AG08395 (cell line): ENCODE measurements around the gene WWC1.

ENCODE experiments used
- DNase-seq: peaks from one replicate; pipeline ENCODE4 v3.0.0; 2012; ENCODE audit warnings: mixed read lengths, low spot score

Gene WWC1

DNA sequence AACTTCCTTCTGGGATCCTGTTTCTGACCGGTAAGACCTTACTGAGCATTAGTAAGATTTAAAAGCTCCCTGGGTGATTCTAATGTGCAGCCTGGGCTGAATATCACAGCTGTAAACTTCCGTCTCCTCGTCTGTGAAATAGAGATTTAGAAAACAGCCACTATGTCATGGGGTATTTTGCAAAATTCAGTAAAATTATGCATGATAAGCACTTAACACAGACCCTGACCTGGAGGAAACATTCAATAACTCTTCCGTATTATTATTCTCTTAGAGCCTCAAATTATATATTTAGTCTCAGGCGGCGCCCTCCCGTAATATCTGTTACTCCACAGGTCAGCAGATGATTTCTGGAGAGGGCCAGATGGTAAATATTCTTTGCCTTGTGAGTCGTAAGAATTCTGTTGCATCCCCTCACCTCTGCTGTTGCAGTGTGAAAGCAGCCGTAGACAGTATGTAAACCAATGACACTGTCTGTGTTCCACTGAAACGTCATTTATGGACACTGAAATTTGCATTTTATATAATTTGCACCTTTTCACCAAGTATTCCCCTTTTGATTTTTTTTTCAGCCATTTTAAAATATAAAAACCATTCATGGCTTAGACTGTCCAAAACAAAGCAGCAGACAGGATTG, 155.7 kb downstream of the WWC1 start:
- no peak for DNase-seq

GRCh38 chr5:168447808-168448207, 156.4 kb downstream of the WWC1 start:
- no peak for DNase-seq

DNA sequence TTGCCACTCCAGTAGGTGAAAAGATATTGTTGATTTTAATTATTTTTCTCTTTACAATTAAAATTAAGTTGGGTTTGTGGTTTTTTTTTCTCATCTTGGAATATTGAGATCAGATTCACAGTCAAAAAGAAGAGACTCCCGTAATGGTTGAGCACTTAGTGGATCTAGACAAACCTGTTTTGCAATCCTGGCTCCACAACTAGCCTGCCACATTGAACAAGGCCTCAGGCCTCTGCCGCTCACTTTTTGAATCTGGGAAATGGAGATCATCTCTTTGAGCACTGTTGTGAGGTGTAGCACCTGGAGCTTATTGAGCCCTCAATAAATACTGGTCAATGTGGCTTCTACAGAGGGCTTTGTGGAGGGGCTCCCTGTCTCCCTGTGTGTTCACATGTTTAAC, 157.7 kb downstream of the WWC1 start:
- DNase-seq, result no peak

- DNase-seq, result no peak
These were observed 160.1 kb downstream of the WWC1 start for GRCh38 chr5:168451565-168451964.

- no peak for DNase-seq
These were observed 163.8 kb downstream of the WWC1 start for GRCh38 chr5:168455201-168455600.

GRCh38 chr5:168457542-168457941, 166.1 kb downstream of the WWC1 start:
- no peak for DNase-seq

DNA sequence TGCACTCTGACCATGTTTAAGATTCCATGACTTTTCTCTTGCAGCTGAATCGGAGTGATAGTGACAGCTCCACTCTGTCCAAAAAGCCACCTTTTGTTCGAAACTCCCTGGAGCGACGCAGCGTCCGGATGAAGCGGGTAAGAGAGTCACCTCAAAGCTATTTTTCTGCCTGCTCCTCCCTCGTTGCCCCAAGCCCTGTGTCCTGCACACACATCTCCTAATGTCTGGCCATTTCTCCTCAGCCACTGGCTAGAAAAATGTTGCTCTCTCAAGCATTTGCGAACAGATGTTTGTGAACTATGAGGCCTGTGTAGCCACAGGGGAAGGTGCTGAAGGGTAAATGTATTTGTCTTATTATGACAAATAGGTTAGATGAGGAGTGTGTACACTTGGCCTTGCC, 169.2 kb downstream of the WWC1 start:
- no peak for DNase-seq

GRCh38 chr5:168463081-168463480, 171.6 kb downstream of the WWC1 start:
- DNase-seq, result no peak

DNA sequence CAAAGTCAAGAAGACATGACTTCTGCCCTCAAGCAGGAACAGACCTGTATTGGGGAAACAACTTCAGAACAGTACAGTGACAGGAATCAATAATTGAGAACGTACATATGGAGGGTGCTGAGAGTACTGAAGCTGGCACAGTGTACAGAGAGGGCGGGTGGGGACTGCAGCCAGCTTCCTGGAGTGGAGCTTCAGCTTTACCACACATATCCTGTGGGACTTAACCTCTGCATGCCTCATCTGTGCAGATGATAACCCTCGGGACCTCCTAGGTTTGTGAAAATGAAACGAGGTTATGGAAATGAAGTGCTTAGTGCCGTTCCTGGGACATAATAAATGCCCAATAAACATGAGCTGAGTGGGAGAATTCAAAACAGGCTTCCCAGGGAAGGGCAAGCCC, 172.8 kb downstream of the WWC1 start:
- peak; percentile 15 for DNase-seq

GRCh38 chr5:168464641-168465040, 173.2 kb downstream of the WWC1 start:
- DNase-seq, result no peak

DNA sequence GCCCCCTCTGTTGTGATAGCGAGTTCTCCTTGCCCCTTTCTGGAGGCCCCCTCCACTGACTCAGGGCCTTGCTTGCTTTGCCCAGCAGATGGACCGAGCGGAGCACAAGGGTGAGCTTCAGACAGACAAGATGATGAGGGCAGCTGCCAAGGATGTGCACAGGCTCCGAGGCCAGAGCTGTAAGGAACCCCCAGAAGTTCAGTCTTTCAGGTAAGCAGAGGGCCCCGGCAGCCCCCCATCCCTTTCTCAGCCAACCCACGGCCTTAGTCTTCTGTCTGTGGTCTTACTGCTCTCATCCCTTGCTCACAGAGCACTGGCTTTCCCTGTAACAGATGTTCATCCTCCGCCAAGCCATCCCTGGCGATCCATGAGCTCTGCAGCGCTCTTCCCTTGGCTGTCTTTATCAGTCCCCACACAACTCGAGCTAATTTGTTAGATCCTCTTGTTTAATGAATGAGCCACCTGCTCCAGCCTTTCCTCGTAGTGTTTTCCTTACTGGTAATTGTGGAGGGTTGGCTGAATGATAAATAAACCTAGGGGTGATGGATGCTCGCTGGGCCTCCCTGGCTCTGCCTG, 176.4 kb downstream of the WWC1 start:
- DNase-seq, result no peak

GRCh38 chr5:168468836-168469235, 177.4 kb downstream of the WWC1 start:
- DNase-seq, result peak; percentile 66

DNA sequence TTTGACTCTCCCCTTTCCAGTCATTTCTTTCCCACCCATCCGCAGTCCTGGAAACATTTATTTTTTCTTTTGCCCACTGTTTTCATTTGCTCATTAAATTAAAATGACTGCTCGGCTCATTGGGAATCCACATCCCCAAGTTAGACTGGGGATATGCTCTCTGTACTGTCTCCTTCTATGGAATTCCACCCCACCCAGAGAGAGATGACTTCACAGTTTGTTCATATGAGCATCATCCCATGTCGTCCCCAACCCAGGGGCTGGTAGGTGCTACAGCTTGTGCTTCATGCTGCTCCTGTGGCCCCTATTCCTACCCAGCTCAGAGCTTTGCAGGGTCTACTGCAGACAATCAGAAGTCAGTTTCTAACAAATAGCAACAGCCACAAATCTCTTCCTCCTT, 178.4 kb downstream of the WWC1 start:
- peak; percentile 14 for DNase-seq

- DNase-seq, result peak; percentile 62
These were observed 180.3 kb downstream of the WWC1 start for GRCh38 chr5:168471785-168472184.

DNA sequence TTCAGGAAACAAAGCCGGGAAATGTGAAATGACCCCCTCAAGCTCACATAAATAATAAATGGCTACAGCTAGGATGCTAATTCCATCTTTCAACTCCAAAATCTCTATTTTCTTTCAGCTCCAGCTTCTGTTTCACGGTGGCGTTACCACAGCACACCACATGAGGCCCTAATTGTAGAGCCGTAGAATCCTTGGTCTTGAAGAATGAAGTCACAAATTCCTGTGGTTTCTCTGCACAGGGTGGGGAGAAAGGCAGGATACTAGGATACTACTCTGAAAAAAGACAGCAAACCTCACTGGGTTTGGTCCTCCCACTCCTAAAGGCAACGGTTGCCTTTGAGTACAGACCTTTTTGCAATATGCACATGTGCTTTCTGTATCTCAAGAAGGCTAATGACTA, 180.9 kb downstream of the WWC1 start:
- DNase-seq, result peak; percentile 91

DNA sequence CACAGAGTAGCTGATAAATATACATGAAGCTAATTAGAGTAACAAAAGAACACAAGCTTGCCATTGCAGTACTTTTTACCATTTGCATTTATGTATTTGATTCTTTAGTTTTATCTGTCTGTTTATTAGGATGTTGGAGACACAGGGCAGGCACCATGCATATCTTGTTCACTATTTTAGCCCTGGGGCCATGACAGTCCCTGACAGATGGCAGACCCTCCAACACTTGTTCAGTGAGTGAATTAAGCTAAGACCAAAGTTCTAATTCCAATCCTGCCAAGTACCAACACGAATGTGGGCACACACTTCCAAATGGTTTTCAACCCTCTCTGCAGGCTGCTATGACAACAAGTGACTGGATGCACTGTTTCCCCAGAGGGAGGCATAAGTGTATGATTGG, 182.9 kb downstream of the WWC1 start:
- no peak for DNase-seq

GRCh38 chr5:168477060-168477459, 185.6 kb downstream of the WWC1 start:
- DNase-seq, result peak; percentile 61

DNA sequence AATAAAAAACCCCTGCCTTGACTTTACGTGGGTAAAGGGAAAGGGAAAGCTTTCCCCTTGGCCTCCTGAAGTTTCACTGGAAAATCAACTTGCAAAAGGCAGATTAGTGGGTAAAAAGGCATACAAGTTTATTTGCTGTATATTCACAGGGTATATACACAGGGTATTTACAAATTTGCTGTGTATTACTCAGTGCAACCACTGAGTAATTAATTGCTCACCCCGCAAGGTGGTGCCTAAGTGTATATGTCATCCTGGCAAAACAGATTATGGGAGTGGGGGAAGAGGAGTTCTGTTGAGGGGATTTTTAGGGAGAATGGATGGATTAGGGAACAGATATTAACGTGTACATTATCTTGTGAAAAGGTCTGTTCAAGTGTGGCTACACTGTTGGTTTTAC, 187.7 kb downstream of the WWC1 start:
- peak; percentile 10 for DNase-seq

DNA sequence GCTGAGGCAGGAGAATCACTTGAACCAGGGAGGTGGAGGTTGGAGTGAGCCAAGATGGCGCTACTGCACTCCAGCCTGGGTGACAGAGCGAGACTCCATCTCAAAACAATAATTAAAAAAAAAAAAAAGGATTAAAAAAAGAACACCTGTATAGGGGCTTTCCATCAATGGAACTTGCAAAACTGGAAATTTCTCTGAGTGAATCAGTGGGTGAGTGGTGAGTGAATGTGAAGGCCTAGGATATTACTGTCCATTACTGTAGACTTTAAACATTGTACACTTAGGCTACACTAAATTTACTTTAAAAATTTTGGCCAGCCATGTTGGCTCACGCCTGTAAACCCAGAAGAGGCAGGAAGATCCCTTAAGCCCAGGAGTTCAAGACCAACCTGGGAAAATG, 189.2 kb downstream of the WWC1 start:
- DNase-seq, result no peak

DNA sequence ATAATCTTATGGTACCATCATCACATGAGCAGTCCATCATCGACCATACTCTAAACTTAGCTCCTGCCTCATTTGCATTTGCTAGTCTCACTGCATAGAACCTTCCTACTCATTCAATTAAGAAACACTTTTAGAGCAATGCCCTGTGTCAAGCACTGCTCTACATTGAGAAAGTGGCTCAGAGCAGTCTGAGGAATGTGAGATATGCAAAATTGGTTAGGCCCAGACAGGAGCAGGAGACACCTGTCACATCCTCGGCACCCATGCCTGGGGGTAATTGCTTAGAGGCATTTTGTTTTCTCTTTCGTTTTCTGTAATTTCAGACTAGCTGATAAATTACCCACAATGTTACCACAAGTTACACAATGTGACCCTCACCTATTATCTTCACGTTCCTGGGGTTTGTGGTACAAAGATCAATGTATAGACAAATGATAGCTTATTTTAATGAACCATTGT, 189.9 kb downstream of the WWC1 start:
- DNase-seq, result no peak

- no peak for DNase-seq
These were observed 190.9 kb downstream of the WWC1 start for GRCh38 chr5:168482361-168482760.

DNA sequence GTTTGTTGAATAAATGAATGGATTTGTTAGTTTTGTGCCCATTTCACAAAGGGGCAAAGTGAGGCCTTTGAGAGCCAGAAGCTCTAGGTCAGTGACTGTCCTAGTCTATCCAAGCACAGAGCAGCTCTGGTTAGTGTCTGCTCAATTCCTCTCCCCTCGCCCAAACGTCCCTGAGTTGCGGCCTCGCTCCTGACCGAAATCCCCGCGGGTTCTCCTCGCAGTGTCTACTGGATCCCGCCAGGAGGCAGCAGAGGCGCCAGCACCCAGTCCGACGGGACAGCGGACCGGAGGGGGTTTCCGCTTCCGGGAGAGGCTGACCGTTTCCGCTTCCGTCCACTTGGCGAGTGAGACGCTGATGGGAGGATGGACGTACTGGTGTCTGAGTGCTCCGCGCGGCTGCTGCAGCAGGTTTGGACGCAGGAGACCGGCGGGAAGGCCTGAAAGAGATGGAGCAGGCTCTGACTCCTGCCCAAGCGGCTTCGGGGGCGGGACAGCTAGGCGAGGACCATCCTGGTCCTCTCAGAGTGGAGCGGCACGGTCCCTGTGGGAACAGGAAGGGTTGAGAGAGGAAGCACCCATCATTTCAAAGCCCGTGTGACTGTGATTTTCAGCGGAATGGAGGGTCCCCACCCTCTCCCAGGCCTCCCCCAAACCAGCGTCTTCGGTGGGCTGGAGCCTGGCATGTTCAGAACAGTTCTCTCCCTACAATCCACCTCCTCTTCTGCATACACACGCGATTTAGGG, 194.9 kb downstream of the WWC1 start, which contains the start of gene RARS1:
RARS1 (plus strand) TSS at position 336 of the 744 bp plus-strand sequence; CDS start at position 364, 28 bp downstream.
- peak; percentile 97 for DNase-seq

- no peak for DNase-seq
These were observed 197.6 kb downstream of the WWC1 start for GRCh38 chr5:168489059-168489458.
